HEK293 (cell line): ENCODE data around the gene VSTM2L.

Experiments used
- CTCF ChIP-seq: fragments of 450-650 bp; formaldehyde crosslinking; IDR thresholded peaks from 2 replicates; pipeline ENCODE4 v1.5.1; 2016; ENCODE audit warnings: missing biosample characterization, missing genetic modification characterization
- EGR2 ChIP-seq: fragments of 450-650 bp; formaldehyde crosslinking; IDR thresholded peaks from 2 replicates; pipeline ENCODE4 v1.5.1; 2016; ENCODE audit warnings: low read depth, missing biosample characterization, missing genetic modification characterization
- FEZF1 ChIP-seq: fragments of 450-650 bp; formaldehyde crosslinking; IDR thresholded peaks from 2 replicates; pipeline ENCODE4 v1.5.1; 2016; ENCODE audit warnings: missing biosample characterization, missing genetic modification characterization
- GLI2 ChIP-seq: fragments of 450-650 bp; formaldehyde crosslinking; IDR thresholded peaks from 2 replicates; pipeline ENCODE4; 2017; ENCODE audit warnings: missing biosample characterization, missing genetic modification characterization, low read depth, borderline replicate concordance
- GLIS2 ChIP-seq: fragments of 450-650 bp; formaldehyde crosslinking; IDR thresholded peaks from 2 replicates; pipeline ENCODE4 v1.5.1; 2016; ENCODE audit warnings: missing biosample characterization, missing genetic modification characterization
- PRDM10 ChIP-seq: fragments of 450-650 bp; formaldehyde crosslinking; IDR thresholded peaks from 2 replicates; pipeline ENCODE4 v1.5.1; 2016; ENCODE audit warnings: missing biosample characterization, missing genetic modification characterization
- SCRT2 ChIP-seq: fragments of 450-650 bp; formaldehyde crosslinking; IDR thresholded peaks from 2 replicates; pipeline ENCODE4 v1.5.1; 2016; ENCODE audit warnings: missing biosample characterization, missing genetic modification characterization
- ZBTB20 ChIP-seq: fragments of 450-650 bp; formaldehyde crosslinking; IDR thresholded peaks from 2 replicates; pipeline ENCODE4 v1.5.1; 2016; ENCODE audit warnings: missing biosample characterization, missing genetic modification characterization
- ZBTB26 ChIP-seq: fragments of 450-650 bp; formaldehyde crosslinking; optimal IDR thresholded peaks from 2 replicates; pipeline ENCODE3; 2016; ENCODE audit warnings: missing biosample characterization, mild to moderate bottlenecking, missing genetic modification characterization
- ZBTB7A ChIP-seq: fragments of 450-650 bp; formaldehyde crosslinking; IDR thresholded peaks from 2 replicates; pipeline ENCODE4 v1.5.1; 2016; ENCODE audit warnings: low read depth, missing biosample characterization, missing genetic modification characterization
- ZBTB8A ChIP-seq: fragments of 450-650 bp; formaldehyde crosslinking; IDR thresholded peaks from 2 replicates; pipeline ENCODE4 v1.5.1; 2016; ENCODE audit warnings: missing biosample characterization, missing genetic modification characterization
- ZNF133 ChIP-seq: fragments of 450-650 bp; formaldehyde crosslinking; IDR thresholded peaks from 2 replicates; pipeline ENCODE4 v1.5.1; 2016; ENCODE audit warnings: missing biosample characterization, missing genetic modification characterization
- ZNF148 ChIP-seq: fragments of 450-650 bp; formaldehyde crosslinking; IDR thresholded peaks from 2 replicates; pipeline ENCODE4 v1.5.0; 2017; ENCODE audit warnings: missing biosample characterization, missing genetic modification characterization, borderline replicate concordance
- ZNF324 ChIP-seq: fragments of 450-650 bp; formaldehyde crosslinking; IDR thresholded peaks from 2 replicates; pipeline ENCODE4 v1.5.1; 2016; ENCODE audit warnings: missing biosample characterization, missing genetic modification characterization
- ZNF335 ChIP-seq: fragments of 450-650 bp; formaldehyde crosslinking; conservative IDR thresholded peaks from 2 replicates; pipeline ENCODE4 v1.5.1; 2016; ENCODE audit warnings: missing biosample characterization, missing genetic modification characterization
- ZNF366 ChIP-seq: fragments of 450-650 bp; formaldehyde crosslinking; conservative IDR thresholded peaks from 2 replicates; pipeline ENCODE4 v1.5.1; 2016; ENCODE audit warnings: missing biosample characterization, missing genetic modification characterization
- ZNF391 ChIP-seq: fragments of 450-650 bp; formaldehyde crosslinking; IDR thresholded peaks from 2 replicates; pipeline ENCODE4 v1.5.1; 2016; ENCODE audit warnings: low read depth, missing biosample characterization, missing genetic modification characterization, borderline replicate concordance
- ZNF394 ChIP-seq: fragments of 450-650 bp; formaldehyde crosslinking; IDR thresholded peaks from 2 replicates; pipeline ENCODE4 v1.5.1; 2016; ENCODE audit warnings: missing biosample characterization, missing genetic modification characterization, mild to moderate bottlenecking, moderate library complexity, borderline replicate concordance
- ZNF416 ChIP-seq: fragments of 450-650 bp; formaldehyde crosslinking; IDR thresholded peaks from 2 replicates; pipeline ENCODE4 v1.5.1; 2016; ENCODE audit warnings: missing biosample characterization, missing genetic modification characterization
- ZNF449 ChIP-seq: fragments of 450-650 bp; formaldehyde crosslinking; IDR thresholded peaks from 2 replicates; pipeline ENCODE4 v1.5.1; 2017; ENCODE audit warnings: missing biosample characterization, mild to moderate bottlenecking, missing genetic modification characterization, moderate library complexity
- ZNF501 ChIP-seq: fragments of 450-650 bp; formaldehyde crosslinking; IDR thresholded peaks from 2 replicates; pipeline ENCODE4 v1.5.1; 2016; ENCODE audit warnings: missing biosample characterization, missing genetic modification characterization
- ZNF580 ChIP-seq: fragments of 450-650 bp; formaldehyde crosslinking; IDR thresholded peaks from 2 replicates; pipeline ENCODE4 v1.5.1; 2016; ENCODE audit warnings: missing biosample characterization, missing genetic modification characterization
- ZNF596 ChIP-seq: fragments of 450-650 bp; IDR thresholded peaks from 2 replicates; pipeline ENCODE4 v1.5.0; 2018; ENCODE audit warnings: missing biosample characterization, mild to moderate bottlenecking, missing genetic modification characterization, moderate library complexity
- ZNF621 ChIP-seq: fragments of 450-650 bp; formaldehyde crosslinking; IDR thresholded peaks from 2 replicates; pipeline ENCODE4 v1.5.1; 2017; ENCODE audit warnings: missing biosample characterization, missing genetic modification characterization
- ZNF623 ChIP-seq: fragments of 450-650 bp; formaldehyde crosslinking; IDR thresholded peaks from 2 replicates; pipeline ENCODE4 v1.5.1; 2016; ENCODE audit warnings: missing biosample characterization, missing genetic modification characterization
- ZNF791 ChIP-seq: fragments of 450-650 bp; formaldehyde crosslinking; IDR thresholded peaks from 2 replicates; pipeline ENCODE4 v1.5.1; 2016; ENCODE audit warnings: missing biosample characterization, missing genetic modification characterization
- ZNF837 ChIP-seq: fragments of 450-650 bp; formaldehyde crosslinking; IDR thresholded peaks from 2 replicates; pipeline ENCODE4 v1.5.1; 2016; ENCODE audit warnings: missing biosample characterization, missing genetic modification characterization
- ZSCAN30 ChIP-seq: fragments of 450-650 bp; IDR thresholded peaks from 2 replicates; pipeline ENCODE4 v1.5.1; 2018; ENCODE audit warnings: missing biosample characterization, mild to moderate bottlenecking, missing genetic modification characterization, moderate library complexity
- ZXDB ChIP-seq: fragments of 450-650 bp; formaldehyde crosslinking; IDR thresholded peaks from 2 replicates; pipeline ENCODE4 v1.5.1; 2016; ENCODE audit warnings: missing biosample characterization, missing genetic modification characterization

Gene VSTM2L

GRCh38 chr20:37920270-37920669 is 17.3 kb downstream of the VSTM2L start (continued):
- TF ChIP-seq PRDM10 (tag by site-specific recombination) (no peak), ZNF837 (tag by site-specific recombination) (no peak), ZNF621 (tag by site-specific recombination) (no peak), ZBTB7A (tag by site-specific recombination) (no peak), ZNF133 (tag by site-specific recombination) (no peak), ZBTB26 (tag by site-specific recombination) (no peak), ZNF391 (tag by site-specific recombination) (no peak), ZNF394 (tag by site-specific recombination) (no peak), CTCF (tag by site-specific recombination) (no peak), FEZF1 (tag by site-specific recombination) (no peak), ZNF148 (tag by site-specific recombination) (no peak), ZBTB8A (tag by site-specific recombination) (peak; percentile 33; the same call in 1 of the 2 replicates), ZNF324 (no peak), ZNF623 (tag by site-specific recombination) (no peak), ZNF449 (tag by site-specific recombination) (no peak), ZNF791 (no peak), EGR2 (tag by site-specific recombination) (peak; percentile 56), GLI2 (tag by site-specific recombination) (no peak), GLIS2 (peak; percentile 27; the same call in 1 of the 2 replicates), ZSCAN30 (tag by site-specific recombination) (no peak), ZNF501 (no peak), ZBTB20 (no peak), ZNF366 (tag by site-specific recombination) (no peak), ZNF416 (tag by site-specific recombination) (no peak), SCRT2 (tag by site-specific recombination) (peak; percentile 37; the same call in 1 of the 2 replicates), ZNF580 (tag by site-specific recombination) (no peak), ZNF335 (tag by site-specific recombination) (0 out of 2 replicates have a peak, but pooled peaks have one; percentile 16), ZNF596 (tag by site-specific recombination) (no peak), ZXDB (no peak)
